GM23248 (cell line): ENCODE results near the gene ACTR2. TPM values are rescaled to one million over a fixed set of nuclear protein-coding genes. Genes with fewer than 3 reads are reported as not detected.

ENCODE experiments used
- DNase-seq: peaks from one replicate; pipeline ENCODE4 v3.0.0-alpha.2; 2015
- H2AFZ ChIP-seq: fragments of 200-600 bp; sonication (generic); 2 replicates; pipeline ENCODE4 v1.6.1; 2016; ENCODE audit warnings: antibody characterized with exemption
- H3F3A ChIP-seq: fragments of 200-600 bp; sonication (generic); 2 replicates; pipeline ENCODE4 v1.6.1; 2016; ENCODE audit warnings: mild to moderate bottlenecking, antibody characterized with exemption, mixed run types; ENCODE audit not compliant: insufficient read depth
- H3K27ac ChIP-seq: fragments of 200-600 bp; sonication (generic); 2 replicates; pipeline ENCODE4 v1.5.1; 2016; ENCODE audit warnings: mild to moderate bottlenecking
- H3K27me3 ChIP-seq: fragments of 200-600 bp; sonication (generic); replicated peaks from 2 replicates; pipeline ENCODE4 v1.6.1; 2016; ENCODE audit warnings: mild to moderate bottlenecking; ENCODE audit not compliant: insufficient read depth
- H3K36me3 ChIP-seq: fragments of 200-600 bp; sonication (generic); 2 replicates; pipeline ENCODE4 v1.6.1; 2016; ENCODE audit warnings: low read depth, mild to moderate bottlenecking
- H3K4me1 ChIP-seq: fragments of 200-600 bp; sonication (generic); 2 replicates; pipeline ENCODE4 v1.6.1; 2016; ENCODE audit warnings: mild to moderate bottlenecking; ENCODE audit not compliant: insufficient read depth
- H3K4me2 ChIP-seq: fragments of 200-600 bp; sonication (generic); one replicate; pipeline ENCODE4 v1.6.1; 2016; ENCODE audit warnings: mild to moderate bottlenecking; ENCODE audit not compliant: unreplicated experiment
- H3K4me3 ChIP-seq: fragments of 200-600 bp; sonication (generic); 2 replicates; pipeline ENCODE4 v1.5.1; 2016; ENCODE audit warnings: mild to moderate bottlenecking
- H3K79me2 ChIP-seq: fragments of 200-600 bp; sonication (generic); 2 replicates; pipeline ENCODE4 v1.6.1; 2016; ENCODE audit warnings: mild to moderate bottlenecking; ENCODE audit not compliant: insufficient read depth
- H3K9ac ChIP-seq: fragments of 200-600 bp; sonication (generic); 2 replicates; pipeline ENCODE4 v1.6.1; 2016; ENCODE audit warnings: mild to moderate bottlenecking
- H3K9me2 ChIP-seq: fragments of 200-600 bp; sonication (generic); 2 replicates; pipeline ENCODE4 v1.6.1; 2016; ENCODE audit warnings: mixed run types, mild to moderate bottlenecking, moderate library complexity; ENCODE audit not compliant: insufficient read depth
- H3K9me3 ChIP-seq: fragments of 200-600 bp; sonication (generic); one replicate; pipeline ENCODE4 v1.6.1; 2017; ENCODE audit warnings: low read depth
- H4K20me1 ChIP-seq: fragments of 200-600 bp; sonication (generic); 2 replicates; pipeline ENCODE4 v1.6.0; 2016; ENCODE audit not compliant: insufficient read depth
- EZH2 ChIP-seq: fragments of 200-600 bp; sonication (generic); IDR thresholded peaks from 2 replicates; pipeline ENCODE4 v1.6.1; 2018; ENCODE audit warnings: antibody characterized with exemption, mild to moderate bottlenecking; ENCODE audit not compliant: insufficient read depth, poor library complexity, severe bottlenecking
- EZH2phosphoT487 ChIP-seq: fragments of 200-600 bp; sonication (generic); IDR thresholded peaks from 2 replicates; pipeline ENCODE4 v1.6.1; 2018; ENCODE audit warnings: antibody characterized with exemption, moderate library complexity, mild to moderate bottlenecking, low read depth; ENCODE audit not compliant: insufficient read depth
- WGBS, 2 experiments: methylation state at CpG; one replicate each; pipeline ENCODE4 v1.1.6; 2015 to 2017; ENCODE audit warnings: low lambda C conversion rate in 2 of 2, low coverage in 1 of 2; ENCODE audit errors: missing lambda C conversion rate in 2 of 2; 5-methylcytosine and 5-hydroxymethylcytosine counted together
- in situ Hi-C: fragments of 300-500 bp; cut with MboI; formaldehyde crosslinking; loops from 2 replicates; pipeline ENCODE4 v1.15.0; 2020
- polyA plus RNA-seq: library from polyadenylated mRNA; unstranded; fragments of >200 nt; fragmentation: Nextera tagmentation; extraction: Ambion mirVana; gene quantifications from 2 replicates; pipeline ENCODE4 v1.2.1, GENCODE V29; 2016
- total RNA-seq: library from RNA; depleted of rRNA; stranded (reverse); fragments of >200 nt; shearing (Covaris generic); gene quantifications from 2 replicates; pipeline ENCODE4 v1.2.3, GENCODE V29; 2014; rRNA removed

The ACTR2 gene
- total and polyA plus RNA-seq, 2 experiments from 2014 or later, result 126 to 161 TPM

- Histone ChIP-seq H3F3A (peaks cover 45% of the 10 kb centered on the region), H3K9me3 (no peaks in the 10 kb centered on the region), H3K79me2 (peaks cover 49% of the 10 kb centered on the region), H3K27me3 (no peaks in the 10 kb centered on the region), H3K4me1 (peaks cover 29% of the 10 kb centered on the region), H3K27ac (peak overlapping the region; percentile 97), H4K20me1 (no peaks in the 10 kb centered on the region), H3K9ac (peak overlapping the region; percentile 80), H3K4me3 (no peak overlapping the region), H2AFZ (no peak overlapping the region), H3K4me2 (peak overlapping the region; percentile 76), H3K9me2 (no peaks in the 10 kb centered on the region), H3K36me3 (peaks cover 5% of the 10 kb centered on the region; the same call in 1 of the 2 replicates)
- WGBS, 2 experiments, result 98 to 99% methylated on average over 5 of the region's 5 CpGs
- no peak for DNase-seq
- in situ Hi-C loops, result no loop called here
- no peak for TF ChIP-seq EZH2
- TF ChIP-seq EZH2phosphoT487, result no peak
These were observed 91.5 kb downstream of the ACTR2 start for GRCh38 chr2:65319072-65319673.

- peak overlapping the region; percentile 97 for H3K27ac ChIP-seq
- no peaks in the 10 kb centered on the region for H3K27me3 ChIP-seq
- in situ Hi-C loops, result no loop called here
- H4K20me1 ChIP-seq, result no peaks in the 10 kb centered on the region
- DNase-seq, result no peak
- H3K9me3 ChIP-seq, result no peaks in the 10 kb centered on the region
- H3K36me3 ChIP-seq, result no peaks in the 10 kb centered on the region
- TF ChIP-seq EZH2phosphoT487 (no peak), EZH2 (no peak)
- no peak overlapping the region for H3K4me3 ChIP-seq
- H3F3A ChIP-seq, result peaks cover 45% of the 10 kb centered on the region
- H3K4me2 ChIP-seq, result peak overlapping the region; percentile 76
- H3K9ac ChIP-seq, result peak overlapping the region; percentile 80
- WGBS, 2 experiments, result 28 to 33% methylated on average over 1 of the region's 1 CpG
- no peak overlapping the region for H2AFZ ChIP-seq
- H3K79me2 ChIP-seq, result peaks cover 47% of the 10 kb centered on the region
- H3K9me2 ChIP-seq, result no peaks in the 10 kb centered on the region
- H3K4me1 ChIP-seq, result peaks cover 29% of the 10 kb centered on the region
These were observed 92.0 kb downstream of the ACTR2 start for GRCh38 chr2:65319674-65320041.

- H3K27me3 ChIP-seq, result no peaks in the 10 kb centered on the region
- H4K20me1 ChIP-seq, result no peaks in the 10 kb centered on the region
- H3K9ac ChIP-seq, result peak overlapping the region; percentile 80
- DNase-seq, result peak; percentile 96
- peaks cover 29% of the 10 kb centered on the region for H3K4me1 ChIP-seq
- peaks cover 43% of the 10 kb centered on the region for H3K79me2 ChIP-seq
- peak overlapping the region; percentile 48; the same call in 1 of the 2 replicates for H2AFZ ChIP-seq
- 6% methylated on average over 9 of the region's 9 CpGs for WGBS, 2 experiments
- TF ChIP-seq EZH2, result no peak
- no peak for TF ChIP-seq EZH2phosphoT487
- H3K36me3 ChIP-seq, result no peaks in the 10 kb centered on the region; the same call in 1 of the 2 replicates
- H3F3A ChIP-seq, result peaks cover 45% of the 10 kb centered on the region
- H3K27ac ChIP-seq, result peak overlapping the region; percentile 97
- H3K4me2 ChIP-seq, result peak overlapping the region; percentile 76
- H3K4me3 ChIP-seq, result peak overlapping the region; percentile 54
- no peaks in the 10 kb centered on the region for H3K9me3 ChIP-seq
- in situ Hi-C loops, result no loop called here
- no peaks in the 10 kb centered on the region for H3K9me2 ChIP-seq
These were observed 92.6 kb downstream of the ACTR2 start for GRCh38 chr2:65320042-65320725.

Other genes with a start within 250 kb of the ACTR2 start
- 51.9 and 62.3 TPM in 2 replicates for gene SLC1A4, start 238.4 kb upstream of the ACTR2 start, total RNA-seq
- 25.6 and 27.4 TPM in 2 replicates for gene SLC1A4, start 238.4 kb upstream of the ACTR2 start, polyA plus RNA-seq
- gene CEP68, start 171.4 kb upstream of the ACTR2 start, total RNA-seq, result 5.1 and 7.3 TPM in 2 replicates
- gene CEP68, start 171.4 kb upstream of the ACTR2 start, polyA plus RNA-seq, result 7.9 and 10.7 TPM in 2 replicates
- 119 and 120 TPM in 2 replicates for gene RAB1A, start 97.7 kb upstream of the ACTR2 start, total RNA-seq
- 299 and 303 TPM in 2 replicates for gene RAB1A, start 97.7 kb upstream of the ACTR2 start, polyA plus RNA-seq
- 8.5 and 19.7 TPM in 2 replicates for gene SPRED2, start 204.8 kb downstream of the ACTR2 start, total RNA-seq
- 19.5 and 20.3 TPM in 2 replicates for gene SPRED2, start 204.8 kb downstream of the ACTR2 start, polyA plus RNA-seq